ENCODE results near the gene ADAMTSL3. TPM values are rescaled to one million over a fixed set of nuclear protein-coding genes. Genes with fewer than 3 reads are reported as not detected.

ADAMTSL3 gene
- total RNA-seq, 1 experiment from 2014 or later = 0.08 TPM

- no peak for DNase-seq (ENCODE audit: low read depth, low spot score)
- in situ Hi-C loops (cut with HindIII; ENCODE audit: low pct_unique_long_range_greater_than_20kb, low sequenced_read_pairs) = no loop called here
Measured at GRCh38 chr15:83842281-83842680, 188.4 kb downstream of the ADAMTSL3 start.

- DNase-seq (ENCODE audit: low read depth, low spot score) = no peak
- in situ Hi-C loops (cut with HindIII; ENCODE audit: low pct_unique_long_range_greater_than_20kb, low sequenced_read_pairs) = no loop called here
Measured at GRCh38 chr15:83843471-83843871, 189.5 kb downstream of the ADAMTSL3 start.

- in situ Hi-C loops (cut with HindIII; ENCODE audit: low pct_unique_long_range_greater_than_20kb, low sequenced_read_pairs) = no loop called here
- DNase-seq (ENCODE audit: low read depth, low spot score) = no peak
Measured at GRCh38 chr15:83844742-83845141, 190.8 kb downstream of the ADAMTSL3 start.

- in situ Hi-C loops (cut with HindIII; ENCODE audit: low pct_unique_long_range_greater_than_20kb, low sequenced_read_pairs) = no loop called here
- DNase-seq (ENCODE audit: low read depth, low spot score) = no peak
Measured at GRCh38 chr15:83845230-83845629, 191.3 kb downstream of the ADAMTSL3 start.

- in situ Hi-C loops (cut with HindIII; ENCODE audit: low pct_unique_long_range_greater_than_20kb, low sequenced_read_pairs) = no loop called here
- DNase-seq (ENCODE audit: low read depth, low spot score) = no peak
Measured at GRCh38 chr15:83846847-83847246, 192.9 kb downstream of the ADAMTSL3 start.

- DNase-seq (ENCODE audit: low read depth, low spot score) = peak; percentile 16
- in situ Hi-C loops (cut with HindIII; ENCODE audit: low pct_unique_long_range_greater_than_20kb, low sequenced_read_pairs) = no loop called here
Measured at GRCh38 chr15:83848315-83849050, 194.6 kb downstream of the ADAMTSL3 start.

GRCh38 chr15:83850015-83850414 lies 196.1 kb downstream of the ADAMTSL3 start:
- in situ Hi-C loops (cut with HindIII; ENCODE audit: low pct_unique_long_range_greater_than_20kb, low sequenced_read_pairs) = no loop called here
- DNase-seq (ENCODE audit: low read depth, low spot score) = no peak

- DNase-seq (ENCODE audit: low read depth, low spot score) = no peak
- in situ Hi-C loops (cut with HindIII; ENCODE audit: low pct_unique_long_range_greater_than_20kb, low sequenced_read_pairs) = no loop called here
Measured at GRCh38 chr15:83850501-83851245, 196.8 kb downstream of the ADAMTSL3 start.

GRCh38 chr15:83853232-83853631 lies 199.3 kb downstream of the ADAMTSL3 start:
- no peak for DNase-seq (ENCODE audit: low read depth, low spot score)
- in situ Hi-C loops (cut with HindIII; ENCODE audit: low pct_unique_long_range_greater_than_20kb, low sequenced_read_pairs) = no loop called here

GRCh38 chr15:83854321-83854720 lies 200.4 kb downstream of the ADAMTSL3 start:
- no peak for DNase-seq (ENCODE audit: low read depth, low spot score)
- in situ Hi-C loops (cut with HindIII; ENCODE audit: low pct_unique_long_range_greater_than_20kb, low sequenced_read_pairs) = no loop called here

- in situ Hi-C loops (cut with HindIII; ENCODE audit: low pct_unique_long_range_greater_than_20kb, low sequenced_read_pairs) = no loop called here
Measured at GRCh38 chr15:83854950-83855707, 201.2 kb downstream of the ADAMTSL3 start.

GRCh38 chr15:83855956-83856355 lies 202.0 kb downstream of the ADAMTSL3 start:
- in situ Hi-C loops (cut with HindIII; ENCODE audit: low pct_unique_long_range_greater_than_20kb, low sequenced_read_pairs) = no loop called here

More at GRCh38 chr15:83854950-83855707, 201.2 kb downstream of the ADAMTSL3 start:
- DNase-seq (ENCODE audit: low read depth, low spot score) = no peak

GRCh38 chr15:83858820-83859505 lies 205.0 kb downstream of the ADAMTSL3 start:
- DNase-seq (ENCODE audit: low read depth, low spot score) = no peak
- in situ Hi-C loops (cut with HindIII; ENCODE audit: low pct_unique_long_range_greater_than_20kb, low sequenced_read_pairs) = no loop called here

More at GRCh38 chr15:83855956-83856355, 202.0 kb downstream of the ADAMTSL3 start:
- DNase-seq (ENCODE audit: low read depth, low spot score) = no peak

GRCh38 chr15:83866692-83867091 lies 212.8 kb downstream of the ADAMTSL3 start:
- in situ Hi-C loops (cut with HindIII; ENCODE audit: low pct_unique_long_range_greater_than_20kb, low sequenced_read_pairs) = no loop called here
- no peak for DNase-seq (ENCODE audit: low read depth, low spot score)

- in situ Hi-C loops (cut with HindIII; ENCODE audit: low pct_unique_long_range_greater_than_20kb, low sequenced_read_pairs) = no loop called here
- no peak for DNase-seq (ENCODE audit: low read depth, low spot score)
Measured at GRCh38 chr15:83869341-83869740, 215.4 kb downstream of the ADAMTSL3 start.

GRCh38 chr15:83871808-83872559 lies 218.1 kb downstream of the ADAMTSL3 start:
- in situ Hi-C loops (cut with HindIII; ENCODE audit: low pct_unique_long_range_greater_than_20kb, low sequenced_read_pairs) = no loop called here
- no peak for DNase-seq (ENCODE audit: low read depth, low spot score)

GRCh38 chr15:83873966-83874365 lies 220.0 kb downstream of the ADAMTSL3 start:
- in situ Hi-C loops (cut with HindIII; ENCODE audit: low pct_unique_long_range_greater_than_20kb, low sequenced_read_pairs) = no loop called here
- DNase-seq (ENCODE audit: low read depth, low spot score) = no peak
